ENCODE measurements around the gene RAB40AL.

Gene RAB40AL

DNA sequence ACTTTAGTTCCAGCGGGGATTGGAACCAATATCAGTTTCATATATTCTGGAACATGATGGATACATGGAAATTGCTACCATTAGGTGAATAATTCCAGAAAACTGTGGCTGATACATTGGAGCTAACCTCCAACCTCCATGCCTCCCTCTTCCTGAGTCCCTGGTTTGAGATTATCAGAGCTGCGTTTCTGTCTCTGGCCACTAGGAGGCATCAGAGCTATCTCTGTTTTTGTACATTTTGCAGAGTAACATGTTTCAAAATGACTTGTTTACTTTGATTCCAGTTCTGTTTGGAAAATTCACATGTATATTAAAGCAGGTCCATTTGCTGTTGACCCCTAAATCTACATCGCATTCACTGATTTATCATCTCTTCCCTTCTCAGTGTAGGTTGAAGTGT, 2.4 kb upstream of the RAB40AL start:
- TF ChIP-seq, protein P1, sequence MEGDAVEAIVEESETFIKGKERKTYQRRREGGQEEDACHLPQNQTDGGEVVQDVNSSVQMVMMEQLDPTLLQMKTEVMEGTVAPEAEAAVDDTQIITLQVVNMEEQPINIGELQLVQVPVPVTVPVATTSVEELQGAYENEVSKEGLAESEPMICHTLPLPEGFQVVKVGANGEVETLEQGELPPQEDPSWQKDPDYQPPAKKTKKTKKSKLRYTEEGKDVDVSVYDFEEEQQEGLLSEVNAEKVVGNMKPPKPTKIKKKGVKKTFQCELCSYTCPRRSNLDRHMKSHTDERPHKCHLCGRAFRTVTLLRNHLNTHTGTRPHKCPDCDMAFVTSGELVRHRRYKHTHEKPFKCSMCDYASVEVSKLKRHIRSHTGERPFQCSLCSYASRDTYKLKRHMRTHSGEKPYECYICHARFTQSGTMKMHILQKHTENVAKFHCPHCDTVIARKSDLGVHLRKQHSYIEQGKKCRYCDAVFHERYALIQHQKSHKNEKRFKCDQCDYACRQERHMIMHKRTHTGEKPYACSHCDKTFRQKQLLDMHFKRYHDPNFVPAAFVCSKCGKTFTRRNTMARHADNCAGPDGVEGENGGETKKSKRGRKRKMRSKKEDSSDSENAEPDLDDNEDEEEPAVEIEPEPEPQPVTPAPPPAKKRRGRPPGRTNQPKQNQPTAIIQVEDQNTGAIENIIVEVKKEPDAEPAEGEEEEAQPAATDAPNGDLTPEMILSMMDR (conservative IDR thresholded peaks at IDR 0.05; ENCODE audit: low read depth), result peak; percentile 35
- CTCF ChIA-PET, result interaction anchor here (0.7 kb wide), 1 partner anchor 12 kb away, joined by 3 read pairs; no protein-coding TSS in a partner anchor
- no peak overlapping the region for H3K27ac ChIP-seq
- no peak for DNase-seq (ENCODE audit: low spot score)
- POLR2A ChIA-PET (ENCODE audit: low non-redundant PET), result no interaction called here

DNA sequence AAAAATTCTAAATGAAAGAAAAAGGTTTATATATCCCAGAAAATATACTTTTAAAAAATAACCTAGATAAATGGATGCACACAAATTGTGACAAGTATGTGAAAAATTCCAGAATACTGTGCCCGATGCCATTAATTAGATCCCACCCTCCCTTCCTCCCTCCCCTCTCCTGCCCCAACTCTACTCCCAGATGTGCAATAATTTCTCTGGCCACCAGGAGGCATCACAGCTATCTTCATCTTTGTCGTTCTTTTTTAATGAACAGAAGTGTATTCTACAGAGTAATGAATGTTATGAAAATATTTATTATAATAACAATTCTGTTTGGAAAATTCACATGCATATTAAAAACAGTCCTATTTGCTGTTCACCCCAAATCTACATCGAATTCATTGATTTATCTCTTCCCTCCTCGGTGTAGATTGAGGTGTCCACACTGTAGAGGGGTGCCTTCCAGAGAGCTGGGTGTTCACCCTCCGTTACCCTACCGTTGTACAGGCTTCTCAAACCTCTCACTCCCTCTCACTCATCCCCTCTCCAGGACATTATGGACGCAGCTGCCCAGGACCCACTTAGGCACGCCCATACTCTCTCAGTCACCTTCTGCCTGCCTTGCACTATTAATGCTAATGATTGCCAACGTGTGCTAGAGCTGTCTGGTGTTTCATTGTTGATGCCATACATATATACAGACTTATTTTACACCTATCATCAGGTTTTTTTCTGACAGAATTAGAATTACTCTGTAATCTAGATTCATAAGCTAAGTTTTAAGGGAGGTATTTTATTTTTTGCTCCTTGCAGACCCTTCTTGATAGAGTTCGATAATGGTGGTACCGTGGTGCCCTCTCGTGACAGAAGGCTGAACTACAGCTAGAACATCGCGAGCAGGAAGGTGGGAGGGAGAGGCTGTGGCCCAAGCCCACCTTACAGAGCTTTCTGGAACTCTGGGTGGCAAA, 14.1 kb downstream of the RAB40AL start:
- no peak overlapping the region for H3K27ac ChIP-seq
- CTCF ChIA-PET, result interaction anchor here (0.6 to 1.4 kb wide), 9 partner anchors 9 to 294 kb away, joined by 3 to 6 read pairs (median 3); no protein-coding TSS in a partner anchor
- DNase-seq (ENCODE audit: low spot score), result peak; percentile 16
- TF ChIP-seq, protein P1 (conservative IDR thresholded peaks at IDR 0.05; ENCODE audit: low read depth), result peak; percentile 17
- POLR2A ChIA-PET (ENCODE audit: low non-redundant PET), result no interaction called here

DNA sequence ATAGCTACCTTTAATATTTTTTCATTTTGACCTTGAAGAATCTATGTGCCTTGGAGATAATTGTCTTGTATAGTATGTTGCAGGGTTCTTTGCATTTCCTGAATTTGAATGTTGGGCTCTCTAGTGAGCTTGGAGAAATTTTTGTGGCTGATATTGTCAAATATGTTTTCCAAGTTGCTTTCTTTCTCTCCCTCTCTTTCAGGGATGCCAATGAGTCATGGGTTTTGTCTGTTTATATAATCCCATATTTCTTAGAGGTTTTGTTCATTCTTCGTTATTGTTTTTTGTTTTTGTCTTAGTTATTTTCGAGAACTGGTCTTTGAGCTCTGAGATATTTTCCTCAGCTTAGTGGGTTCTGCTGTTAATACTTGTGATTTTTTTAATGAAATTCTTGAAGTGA, 20.7 kb downstream of the RAB40AL start:
- ChIA-PET POLR2A (ENCODE audit: low non-redundant PET) (no interaction called here), CTCF (interaction anchor here (0.6 to 0.7 kb wide), 2 partner anchors 8 to 58 kb away, joined by 3 read pairs; no protein-coding TSS in a partner anchor)
- no peak for DNase-seq (ENCODE audit: low spot score)
- TF ChIP-seq, protein P1 (conservative IDR thresholded peaks at IDR 0.05; ENCODE audit: low read depth), result no peak
- no peak overlapping the region for H3K27ac ChIP-seq

DNA sequence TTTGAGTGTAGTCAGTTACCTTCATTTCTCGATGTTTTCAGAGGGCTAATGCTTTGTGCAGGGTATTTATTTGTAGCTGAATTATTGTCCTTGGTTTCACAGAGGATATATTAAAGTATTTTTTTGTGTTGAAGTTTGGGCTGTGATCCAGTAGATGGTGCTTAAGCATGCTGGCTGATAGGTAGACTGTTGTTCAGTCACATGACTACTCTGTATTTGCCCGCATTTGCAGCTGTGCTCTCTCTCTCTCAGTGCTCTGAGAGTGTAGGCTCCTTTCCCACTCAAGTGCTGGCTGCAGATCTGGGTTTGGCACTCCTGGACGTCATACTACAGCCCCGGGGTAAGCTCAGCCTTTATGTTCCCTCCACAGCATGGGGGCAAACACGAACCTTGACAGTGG, 21.7 kb downstream of the RAB40AL start:
- H3K27ac ChIP-seq, result no peak overlapping the region
- ChIA-PET POLR2A (ENCODE audit: low non-redundant PET) (no interaction called here), CTCF (no interaction called here)
- no peak for DNase-seq (ENCODE audit: low spot score)
- TF ChIP-seq, protein P1 (conservative IDR thresholded peaks at IDR 0.05; ENCODE audit: low read depth), result no peak

DNA sequence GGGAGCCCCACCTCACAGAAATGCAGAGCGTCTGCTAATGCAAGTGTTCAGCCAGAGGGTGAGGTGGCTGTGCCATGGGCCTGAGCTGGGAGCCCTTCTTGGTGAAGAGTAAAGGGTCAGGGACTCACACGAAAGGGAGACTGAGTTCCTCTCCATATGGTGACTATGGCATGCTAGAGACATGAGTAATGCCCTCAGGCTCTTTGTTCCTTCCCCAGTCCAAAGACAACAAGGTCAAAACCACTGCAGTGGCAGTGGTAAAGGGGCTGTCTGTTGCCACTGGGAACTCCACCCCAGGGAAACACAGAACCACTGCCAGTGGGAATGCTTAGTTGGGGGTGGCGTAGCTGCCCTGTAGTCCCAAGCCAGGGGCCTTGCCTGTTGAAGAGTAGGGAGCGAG, 22.4 kb downstream of the RAB40AL start:
- ChIA-PET CTCF (no interaction called here), POLR2A (ENCODE audit: low non-redundant PET) (no interaction called here)
- H3K27ac ChIP-seq, result no peak overlapping the region
- no peak for DNase-seq (ENCODE audit: low spot score)
- TF ChIP-seq, protein P1 (conservative IDR thresholded peaks at IDR 0.05; ENCODE audit: low read depth), result no peak

DNA sequence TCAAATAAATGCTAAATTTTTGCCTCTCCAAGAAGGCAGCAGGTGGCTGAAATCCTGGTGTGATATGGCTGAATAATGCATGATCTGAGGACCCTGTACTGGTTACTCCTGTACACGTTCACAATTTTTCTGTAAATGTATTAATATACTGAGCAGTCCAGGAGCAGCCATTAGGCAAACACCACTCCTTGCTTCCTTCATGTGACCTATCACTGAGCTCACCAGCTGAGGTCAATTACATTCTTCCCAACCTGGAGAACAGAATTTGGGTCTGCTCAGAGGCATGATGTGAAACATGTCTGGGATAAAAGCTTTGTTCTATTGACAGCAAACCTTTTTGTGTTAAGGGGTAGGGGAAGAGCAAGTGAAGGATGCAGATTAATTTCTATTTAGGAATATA, 26.9 kb downstream of the RAB40AL start:
- CTCF ChIA-PET, result no interaction called here
- TF ChIP-seq, protein P1 (conservative IDR thresholded peaks at IDR 0.05; ENCODE audit: low read depth), result no peak
- POLR2A ChIA-PET (ENCODE audit: low non-redundant PET), result no interaction called here
- H3K27ac ChIP-seq, result no peak overlapping the region
- no peak for DNase-seq (ENCODE audit: low spot score)
